ENCODE measurements around the gene PAIP2B. TPM values are rescaled to one million over a fixed set of nuclear protein-coding genes. Genes with fewer than 3 reads are reported as not detected.

The PAIP2B gene
- total and polyA plus RNA-seq, 2 of the 13 experiments (the other 11 are each of a cell fraction or from before 2014, with no cell fraction given): 0.16 to 0.29 TPM

- TF ChIP-seq ATF2 (CRISPR knock-in tag; IDR thresholded peaks at IDR 0.05): no peak
- TF ChIP-seq KAT2B (IDR thresholded peaks at IDR 0.05; ENCODE audit: borderline replicate concordance, low read depth, low read length): no peak
- TF ChIP-seq ZNF766 (CRISPR knock-in tag; IDR thresholded peaks at IDR 0.05; ENCODE audit: borderline replicate concordance): no peak
- TF ChIP-seq ZNF687 (CRISPR knock-in tag; IDR thresholded peaks at IDR 0.05): peak; percentile 63
- TF ChIP-seq NAIF1 (CRISPR knock-in tag; IDR thresholded peaks at IDR 0.05; ENCODE audit: borderline replicate concordance): no peak
- no peak for TF ChIP-seq TBP (CRISPR knock-in tag; IDR thresholded peaks at IDR 0.05)
- TF ChIP-seq, protein P1, sequence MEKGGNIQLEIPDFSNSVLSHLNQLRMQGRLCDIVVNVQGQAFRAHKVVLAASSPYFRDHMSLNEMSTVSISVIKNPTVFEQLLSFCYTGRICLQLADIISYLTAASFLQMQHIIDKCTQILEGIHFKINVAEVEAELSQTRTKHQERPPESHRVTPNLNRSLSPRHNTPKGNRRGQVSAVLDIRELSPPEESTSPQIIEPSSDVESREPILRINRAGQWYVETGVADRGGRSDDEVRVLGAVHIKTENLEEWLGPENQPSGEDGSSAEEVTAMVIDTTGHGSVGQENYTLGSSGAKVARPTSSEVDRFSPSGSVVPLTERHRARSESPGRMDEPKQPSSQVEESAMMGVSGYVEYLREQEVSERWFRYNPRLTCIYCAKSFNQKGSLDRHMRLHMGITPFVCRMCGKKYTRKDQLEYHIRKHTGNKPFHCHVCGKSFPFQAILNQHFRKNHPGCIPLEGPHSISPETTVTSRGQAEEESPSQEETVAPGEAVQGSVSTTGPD (CRISPR knock-in tag; IDR thresholded peaks at IDR 0.05): no peak
- no peak for TF ChIP-seq ZNF205 (CRISPR knock-in tag; IDR thresholded peaks at IDR 0.05)
- TF ChIP-seq SP1 (IDR thresholded peaks at IDR 0.05): no peak
- no peak for TF ChIP-seq SP1 (CRISPR knock-in tag; IDR thresholded peaks at IDR 0.05)
- TF ChIP-seq GATA4 (IDR thresholded peaks at IDR 0.05; ENCODE audit: borderline replicate concordance, low read depth): no peak
- TF ChIP-seq ZNF672 (CRISPR knock-in tag; IDR thresholded peaks at IDR 0.05): no peak
- 0 out of 2 replicates have a peak, but pooled peaks have one; percentile 59 for TF ChIP-seq ZNF709 (CRISPR knock-in tag; IDR thresholded peaks at IDR 0.05)
- TF ChIP-seq, protein P2, sequence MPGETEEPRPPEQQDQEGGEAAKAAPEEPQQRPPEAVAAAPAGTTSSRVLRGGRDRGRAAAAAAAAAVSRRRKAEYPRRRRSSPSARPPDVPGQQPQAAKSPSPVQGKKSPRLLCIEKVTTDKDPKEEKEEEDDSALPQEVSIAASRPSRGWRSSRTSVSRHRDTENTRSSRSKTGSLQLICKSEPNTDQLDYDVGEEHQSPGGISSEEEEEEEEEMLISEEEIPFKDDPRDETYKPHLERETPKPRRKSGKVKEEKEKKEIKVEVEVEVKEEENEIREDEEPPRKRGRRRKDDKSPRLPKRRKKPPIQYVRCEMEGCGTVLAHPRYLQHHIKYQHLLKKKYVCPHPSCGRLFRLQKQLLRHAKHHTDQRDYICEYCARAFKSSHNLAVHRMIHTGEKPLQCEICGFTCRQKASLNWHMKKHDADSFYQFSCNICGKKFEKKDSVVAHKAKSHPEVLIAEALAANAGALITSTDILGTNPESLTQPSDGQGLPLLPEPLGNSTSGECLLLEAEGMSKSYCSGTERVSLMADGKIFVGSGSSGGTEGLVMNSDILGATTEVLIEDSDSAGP (CRISPR knock-in tag; IDR thresholded peaks at IDR 0.05; ENCODE audit: borderline replicate concordance): no peak
- TF ChIP-seq MYNN (CRISPR knock-in tag; IDR thresholded peaks at IDR 0.05; ENCODE audit: low read depth): peak; percentile 73; the same call in 1 of the 2 replicates
- TF ChIP-seq NRL (CRISPR knock-in tag; IDR thresholded peaks at IDR 0.05; ENCODE audit: borderline replicate concordance): no peak
- TF ChIP-seq PHF5A (CRISPR knock-in tag; IDR thresholded peaks at IDR 0.05; ENCODE audit: low read depth, unreplicated experiment): no peak
- 0 out of 2 replicates have a peak, but pooled peaks have one; percentile 22 for TF ChIP-seq ZNF33B (CRISPR knock-in tag; IDR thresholded peaks at IDR 0.05)
- no peak for TF ChIP-seq ZNF3 (CRISPR knock-in tag; IDR thresholded peaks at IDR 0.05)
- TF ChIP-seq ATM (IDR thresholded peaks at IDR 0.05; ENCODE audit: borderline replicate concordance): no peak
- no peak for TF ChIP-seq GATAD2A (CRISPR knock-in tag; IDR thresholded peaks at IDR 0.05)
- TF ChIP-seq HIVEP1 (CRISPR knock-in tag; IDR thresholded peaks at IDR 0.05): no peak
- TF ChIP-seq ZNF563 (CRISPR knock-in tag; IDR thresholded peaks at IDR 0.05): 0 out of 2 replicates have a peak, but pooled peaks have one; percentile 24
These were observed 573 bp downstream of the PAIP2B start (continued) for GRCh38 chr2:71226096-71226964.
